BJ (cell line): ENCODE data around the gene BGN. TPM values are rescaled to one million over a fixed set of nuclear protein-coding genes. Genes with fewer than 3 reads are reported as not detected.

Experiments
- CTCF ChIA-PET: fragments of 350-600 bp; formaldehyde crosslinking; extraction: SDS; loops from one replicate; lab custom pipeline; 2021; ENCODE audit warnings: antibody characterized with exemption, inconsistent platforms; lab: Yijun Ruan, JAX
- POLR2A ChIA-PET: fragments of 300-600 bp; sonication (Branson Sonifier 250); formaldehyde crosslinking; extraction: SDS; loops from one replicate; lab custom pipeline; 2021; ENCODE audit warnings: antibody characterized with exemption; lab: Charles Lee
- DNase-seq: peaks from one replicate; pipeline ENCODE4 v3.0.0-alpha.2; 2011; ENCODE audit warnings: low read depth
- H3K27me3 ChIP-seq: 2 replicates; pipeline ENCODE4 v1.6.0; 2011; ENCODE audit warnings: low read length; ENCODE audit not compliant: control insufficient read depth, insufficient read depth
- H3K36me3 ChIP-seq: 2 replicates; pipeline ENCODE4 v1.5.1; 2011; ENCODE audit warnings: low read length; ENCODE audit not compliant: control insufficient read depth, insufficient read depth
- H3K4me3 ChIP-seq: 2 replicates; pipeline ENCODE4 v1.5.1; 2011; ENCODE audit warnings: low read depth, mild to moderate bottlenecking, control low read depth, low read length
- polyA plus RNA-seq: library from polyadenylated mRNA; depleted of rRNA; stranded (reverse); fragments of >200 nt; gene quantifications from 2 replicates; pipeline ENCODE4 v1.2.3, GENCODE V29; 2011
- TF ChIP-seq, protein P1 (sequence below): IDR thresholded peaks from 2 replicates; pipeline ENCODE4 v1.5.1; 2011; ENCODE audit warnings: low read depth, mild to moderate bottlenecking, control low read depth, inconsistent platforms, low read length, moderate library complexity; ENCODE audit not compliant: insufficient read depth

The BGN gene
- polyA plus RNA-seq, 1 experiment: 487 TPM

DNA sequence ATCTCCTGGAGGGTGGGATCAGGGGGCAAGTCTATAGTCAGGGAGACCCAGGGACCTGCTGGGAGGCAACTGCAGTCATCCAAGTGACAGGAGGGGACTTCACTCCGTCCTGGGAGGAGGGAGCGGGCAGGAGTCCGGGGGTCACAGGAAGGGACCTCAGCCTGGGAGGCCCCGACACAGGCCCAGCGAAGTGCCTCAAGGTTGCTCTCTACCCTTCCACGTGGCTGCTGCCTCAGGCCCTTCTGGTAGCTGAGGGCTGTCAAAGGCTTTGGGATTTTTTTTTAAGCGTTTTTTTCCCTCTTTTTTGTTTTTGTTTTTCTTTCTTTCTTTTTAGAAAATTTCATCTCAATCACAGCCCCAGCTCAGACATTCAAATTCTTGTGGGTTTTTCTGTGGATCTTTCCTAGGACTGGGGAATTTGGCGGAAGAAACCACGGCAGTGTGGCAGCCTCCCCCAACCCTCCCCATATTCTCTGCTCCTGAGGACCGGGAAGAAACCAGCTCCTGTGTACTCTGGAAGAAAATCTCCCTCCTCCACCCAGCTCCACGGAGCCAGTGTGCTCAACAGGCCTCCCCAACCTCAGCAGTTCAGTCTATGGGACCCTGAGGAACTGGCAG lies 23.0 kb upstream of the BGN start:
- POLR2A ChIA-PET: interaction anchor here (0.5 kb wide), 1 partner anchor 21 kb away, joined by 3 read pairs; no protein-coding TSS in a partner anchor
- TF ChIP-seq, protein P1, sequence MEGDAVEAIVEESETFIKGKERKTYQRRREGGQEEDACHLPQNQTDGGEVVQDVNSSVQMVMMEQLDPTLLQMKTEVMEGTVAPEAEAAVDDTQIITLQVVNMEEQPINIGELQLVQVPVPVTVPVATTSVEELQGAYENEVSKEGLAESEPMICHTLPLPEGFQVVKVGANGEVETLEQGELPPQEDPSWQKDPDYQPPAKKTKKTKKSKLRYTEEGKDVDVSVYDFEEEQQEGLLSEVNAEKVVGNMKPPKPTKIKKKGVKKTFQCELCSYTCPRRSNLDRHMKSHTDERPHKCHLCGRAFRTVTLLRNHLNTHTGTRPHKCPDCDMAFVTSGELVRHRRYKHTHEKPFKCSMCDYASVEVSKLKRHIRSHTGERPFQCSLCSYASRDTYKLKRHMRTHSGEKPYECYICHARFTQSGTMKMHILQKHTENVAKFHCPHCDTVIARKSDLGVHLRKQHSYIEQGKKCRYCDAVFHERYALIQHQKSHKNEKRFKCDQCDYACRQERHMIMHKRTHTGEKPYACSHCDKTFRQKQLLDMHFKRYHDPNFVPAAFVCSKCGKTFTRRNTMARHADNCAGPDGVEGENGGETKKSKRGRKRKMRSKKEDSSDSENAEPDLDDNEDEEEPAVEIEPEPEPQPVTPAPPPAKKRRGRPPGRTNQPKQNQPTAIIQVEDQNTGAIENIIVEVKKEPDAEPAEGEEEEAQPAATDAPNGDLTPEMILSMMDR: no peak
- no peak for DNase-seq
- Histone ChIP-seq H3K4me3 (no peak overlapping the region), H3K36me3 (no peaks in the 10 kb centered on the region), H3K27me3 (no peaks in the 10 kb centered on the region)
- CTCF ChIA-PET: interaction anchor here (0.6 to 8.8 kb wide), 8 partner anchors 15 to 68 kb away, joined by 3 to 132 read pairs (median 4); partner anchors contain the start of gene BGN

DNA sequence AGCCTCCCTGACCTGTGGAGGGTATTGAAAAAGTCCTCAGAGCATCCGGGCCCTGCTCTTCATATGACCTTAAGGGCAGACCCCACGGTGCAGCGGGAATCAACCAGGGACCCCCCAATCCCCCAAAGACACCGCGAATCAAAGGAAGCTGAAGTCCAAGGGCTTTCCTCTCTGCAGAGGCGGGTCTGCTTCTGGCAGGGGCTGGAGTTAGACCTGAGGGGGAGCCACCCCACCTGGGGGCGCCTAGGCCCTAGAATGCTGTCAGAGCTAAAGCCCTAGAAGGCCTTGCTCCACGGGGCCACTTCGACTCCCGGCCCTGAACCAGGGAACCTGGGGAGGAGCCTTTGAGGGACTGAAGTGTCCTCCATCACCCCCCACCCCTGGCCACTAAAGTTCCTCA lies 21.7 kb upstream of the BGN start:
- ChIA-PET CTCF (interaction anchor here (3.7 to 8.8 kb wide), 3 partner anchors 18 to 36 kb away, joined by 23 to 132 read pairs (median 77); partner anchors contain the start of gene BGN), POLR2A (no interaction called here)
- TF ChIP-seq, protein P1: no peak
- Histone ChIP-seq H3K36me3 (no peaks in the 10 kb centered on the region), H3K4me3 (no peak overlapping the region), H3K27me3 (no peaks in the 10 kb centered on the region)
- DNase-seq: no peak

DNA sequence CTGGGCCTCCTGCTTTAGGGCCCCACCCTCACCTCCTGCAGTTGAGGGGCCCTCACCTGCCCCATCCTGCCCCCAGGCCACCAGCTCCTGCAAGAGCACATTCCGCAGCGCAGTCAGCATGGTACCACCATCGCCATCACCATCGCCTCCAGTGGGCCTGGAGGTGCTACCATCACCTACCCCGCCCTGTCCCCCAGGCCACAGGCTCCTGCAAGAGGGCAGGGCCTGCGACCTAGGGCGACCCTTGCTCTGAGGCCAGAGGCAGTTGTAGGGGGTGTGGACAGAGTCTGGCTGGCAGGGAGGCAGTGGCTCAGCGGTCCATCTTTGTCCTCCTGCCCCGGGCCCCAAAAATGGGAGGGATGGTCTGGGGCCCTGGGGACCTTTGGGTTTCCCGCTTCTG lies 20.5 kb upstream of the BGN start:
- TF ChIP-seq, protein P1: no peak
- H3K27me3 ChIP-seq: no peaks in the 10 kb centered on the region
- no peaks in the 10 kb centered on the region for H3K36me3 ChIP-seq
- H3K4me3 ChIP-seq: no peak overlapping the region
- ChIA-PET CTCF (interaction anchor here (0.7 to 8.8 kb wide), 4 partner anchors 16 to 532 kb away, joined by 3 to 132 read pairs (median 40); partner anchors contain the start of gene BGN), POLR2A (no interaction called here)
- no peak for DNase-seq

DNA sequence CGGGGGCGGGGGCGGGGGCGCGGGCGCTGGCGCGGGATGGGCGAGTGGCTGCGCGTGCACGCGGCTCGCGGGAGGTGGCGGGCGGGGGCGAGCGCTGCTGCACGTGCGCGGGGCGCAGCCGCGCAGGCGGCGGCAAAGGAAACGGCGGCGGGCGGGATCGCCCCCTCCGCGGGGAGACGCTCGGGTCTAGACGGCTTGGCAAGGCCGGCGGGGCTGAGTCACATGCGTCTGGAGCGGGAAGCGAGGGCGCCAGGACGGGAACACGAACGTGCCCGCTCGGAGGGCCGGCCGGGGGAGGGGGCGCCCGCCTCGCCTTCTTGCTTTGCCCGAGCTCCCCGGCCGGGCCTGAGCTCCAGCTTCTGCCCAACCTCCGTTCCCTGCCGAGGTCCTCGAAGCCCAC lies 20.1 kb upstream of the BGN start:
- TF ChIP-seq, protein P1: no peak
- DNase-seq: no peak
- ChIA-PET POLR2A (no interaction called here), CTCF (interaction anchor here (1.5 to 8.8 kb wide), 3 partner anchors 15 to 34 kb away, joined by 4 to 132 read pairs (median 77); partner anchors contain the start of gene BGN)
- H3K36me3 ChIP-seq: no peaks in the 10 kb centered on the region
- H3K27me3 ChIP-seq: no peaks in the 10 kb centered on the region
- H3K4me3 ChIP-seq: no peak overlapping the region

DNA sequence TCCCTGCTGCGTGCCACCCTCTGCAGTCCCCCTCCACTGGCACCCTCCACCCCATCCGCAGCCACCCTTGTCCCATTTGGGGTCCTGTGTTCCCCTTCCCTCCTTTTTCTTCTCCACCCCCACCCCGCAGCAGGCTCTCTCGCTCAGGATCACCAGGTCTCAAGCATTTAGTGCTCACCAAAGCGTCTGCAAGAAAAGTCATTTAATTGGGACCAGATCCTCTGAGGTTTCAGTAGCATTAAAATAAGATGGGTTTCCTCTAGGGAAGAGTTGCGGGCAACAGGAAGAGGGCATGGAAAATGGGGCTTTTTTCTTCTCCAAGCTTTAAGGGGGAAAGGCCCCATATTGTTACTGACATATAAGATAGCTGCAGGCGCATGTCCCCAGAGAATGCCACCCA lies 19.5 kb upstream of the BGN start:
- ChIA-PET CTCF (interaction anchor here (1.5 to 8.8 kb wide), 2 partner anchors 15 to 33 kb away, joined by 4 to 132 read pairs; no protein-coding TSS in a partner anchor), POLR2A (no interaction called here)
- no peak for DNase-seq
- Histone ChIP-seq H3K27me3 (no peaks in the 10 kb centered on the region), H3K4me3 (no peak overlapping the region), H3K36me3 (no peaks in the 10 kb centered on the region)
- TF ChIP-seq, protein P1: no peak
